Measurements from ENCODE around the gene PTTG1. TPM values are rescaled to one million over a fixed set of nuclear protein-coding genes. Genes with fewer than 3 reads are reported as not detected.

Gene PTTG1
- total and polyA plus RNA-seq, 9 of the 15 experiments (the other 6 are each of a cell fraction or from before 2014, with no cell fraction given) = 193 to 1,088 (median 349) TPM

- DNase-seq (ENCODE audit: extremely low read depth in 1 of 4, low spot score in 3 of 4) (no peak), FAIRE-seq (no peak), ATAC-seq (no peak)
- Histone ChIP-seq H2AFZ (ENCODE audit: low read depth, low read length) (no peak overlapping the region), H3K9me1 (ENCODE audit: control insufficient read depth, insufficient read depth, low read length) (no peaks in the 10 kb centered on the region), H3K4me2 (ENCODE audit: insufficient read depth, low read length) (no peak overlapping the region), H3K27ac (ENCODE audit: extremely low read depth, low read depth, low read length) (no peak overlapping the region), H3K4me3 (no peak overlapping the region), H3K79me2 (ENCODE audit: control insufficient read depth, insufficient read depth, low read length) (no peaks in the 10 kb centered on the region), H3K4me1 (replicated peaks in 1 of 2; ENCODE audit: control insufficient read depth in 2 of 2, insufficient read depth in 2 of 2, low read length in 2 of 2) (no peaks in the 10 kb centered on the region), H3K9me3 (replicated peaks; ENCODE audit: control insufficient read depth, insufficient read depth, low read depth, low read length) (no peaks in the 10 kb centered on the region), H4K20me1 (replicated peaks; ENCODE audit: control insufficient read depth, insufficient read depth, low read length) (no peaks in the 10 kb centered on the region), H3K9ac (ENCODE audit: insufficient read depth in 1 of 2, low read depth in 2 of 2, low read length in 2 of 2) (no peak overlapping the region), H3K36me3 (ENCODE audit: control insufficient read depth, insufficient read depth, low read length) (no peaks in the 10 kb centered on the region), H3K27me3 (ENCODE audit: control insufficient read depth in 2 of 2, insufficient read depth in 2 of 2, low read length in 2 of 2) (no peaks in the 10 kb centered on the region; a peak in 1 of 5 replicates)
- CTCF ChIA-PET (ENCODE audit: low intra/inter-chr PET ratio) = no interaction called here
- WGBS (ENCODE audit: insufficient coverage, low coverage, missing lambda C conversion rate) = 3% methylated on average over 6 of the region's 6 CpGs
- TF ChIP-seq SRF (CRISPR knock-in tag; IDR thresholded peaks at IDR 0.05) (no peak), RBM39 (optimal IDR thresholded peaks at IDR 0.05; ENCODE audit: low read depth, low read length) (no peak), CEBPZ (IDR thresholded peaks at IDR 0.05; ENCODE audit: borderline replicate concordance, low read depth, low read length) (no peak), WHSC1 (IDR thresholded peaks at IDR 0.05; ENCODE audit: low read length) (no peak), SREBF1 (IDR thresholded peaks at IDR 0.05; ENCODE audit: borderline replicate concordance, low read depth, low read length) (no peak), ZNF175 (CRISPR knock-in tag; IDR thresholded peaks at IDR 0.05; ENCODE audit: low read depth) (no peak), HDAC8 (tag; IDR thresholded peaks at IDR 0.05) (no peak), TEAD4 (IDR thresholded peaks at IDR 0.05; ENCODE audit: low read length) (no peak), TEAD4 (CRISPR knock-in tag; IDR thresholded peaks at IDR 0.05; ENCODE audit: borderline replicate concordance) (no peak), HLTF (IDR thresholded peaks at IDR 0.05) (no peak), TAL1 (IDR thresholded peaks at IDR 0.05) (no peak), ZNF408 (CRISPR knock-in tag; IDR thresholded peaks at IDR 0.05; ENCODE audit: low read depth) (no peak), RBM22 (IDR thresholded peaks at IDR 0.05; ENCODE audit: low read depth, low read length, poor library complexity, severe bottlenecking) (no peak), KAT2B (IDR thresholded peaks at IDR 0.05; ENCODE audit: low read depth, low read length) (no peak), E2F1 (CRISPR knock-in tag; IDR thresholded peaks at IDR 0.05) (no peak), SMC3 (conservative IDR thresholded peaks at IDR 0.05; ENCODE audit: insufficient read depth, low read depth, low read length) (no peak)
- POLR2A ChIA-PET = no interaction called here
- intact Hi-C loops (cut with micrococcal nuclease) (no loop called here), in situ Hi-C loops (cut with MboI) (no loop called here)
- BruUV-seq (replicated peaks) = no TSS peak
Measured at GRCh38 chr5:160461378-160461777, 39.7 kb downstream of the PTTG1 start.

Measured in K562 (cell line).